WTC11 (cell line): ENCODE results near the gene ARHGAP15. TPM values are rescaled to one million over a fixed set of nuclear protein-coding genes. Genes with fewer than 3 reads are reported as not detected.

Experiments used
- ATAC-seq: fragments of 200-7000 bp; cut with Tn5 transposase; 2 replicates; pipeline ENCODE4 v1.10.0; 2021; ENCODE audit warnings: mild to moderate bottlenecking, moderate library complexity
- CTCF ChIA-PET: fragments of 300-600 bp; sonication (Branson Sonifier 250); formaldehyde crosslinking; loops from one replicate; lab custom pipeline; 2021; ENCODE audit warnings: antibody characterized with exemption; lab: Charles Lee
- POLR2A ChIA-PET: fragments of 350-600 bp; sonication (Branson Sonifier 250); formaldehyde crosslinking; loops from one replicate; lab custom pipeline; 2021; ENCODE audit warnings: antibody characterized with exemption; lab: Charles Lee
- DNase-seq: peaks from one replicate; pipeline ENCODE4 v3.0.0; 2021; ENCODE audit warnings: low spot score
- H3K27ac Mint-ChIP-seq: 2 replicates; pipeline ENCODE4 v1.8.0; 2021; ENCODE audit warnings: mixed read lengths
- H3K27me3 Mint-ChIP-seq: 2 replicates; pipeline ENCODE4 v1.8.0; 2021; ENCODE audit warnings: low read depth, mild to moderate bottlenecking, moderate library complexity, mixed read lengths
- H3K36me3 Mint-ChIP-seq: 2 replicates; pipeline ENCODE4 v1.8.0; 2021; ENCODE audit warnings: mixed read lengths
- H3K4me1 Mint-ChIP-seq: 2 replicates; pipeline ENCODE4 v1.8.0; 2022; ENCODE audit warnings: mixed read lengths
- H3K4me3 Mint-ChIP-seq: 2 replicates; pipeline ENCODE4 v1.8.0; 2021; ENCODE audit warnings: mild to moderate bottlenecking, moderate library complexity, mixed read lengths
- H3K9me3 Mint-ChIP-seq: 2 replicates; pipeline ENCODE4 v1.8.0; 2021; ENCODE audit warnings: mixed read lengths
- ATF2 ChIP-seq: sonication (generic); formaldehyde crosslinking; IDR thresholded peaks from 2 replicates; pipeline ENCODE4 v1.8.1; 2022; ENCODE audit warnings: low read depth, missing genetic modification reagents, borderline replicate concordance
- ATF3 ChIP-seq: sonication (generic); formaldehyde crosslinking; conservative IDR thresholded peaks from 2 replicates; pipeline ENCODE4 v1.8.1; 2022; ENCODE audit warnings: mild to moderate bottlenecking, missing genetic modification reagents
- CREB1 ChIP-seq: sonication (generic); formaldehyde crosslinking; IDR thresholded peaks from 2 replicates; pipeline ENCODE4 v1.8.0; 2023; ENCODE audit warnings: mild to moderate bottlenecking, missing genetic modification reagents
- E2F5 ChIP-seq: sonication (generic); formaldehyde crosslinking; IDR thresholded peaks from 2 replicates; pipeline ENCODE4 v1.8.1; 2022; ENCODE audit warnings: mild to moderate bottlenecking, moderate library complexity, missing genetic modification reagents
- ELF4 ChIP-seq: sonication (generic); formaldehyde crosslinking; IDR thresholded peaks from 2 replicates; pipeline ENCODE4 v1.8.1; 2022; ENCODE audit warnings: low read depth, mild to moderate bottlenecking, moderate library complexity, missing genetic modification reagents
- ETV6 ChIP-seq: sonication (generic); formaldehyde crosslinking; IDR thresholded peaks from 2 replicates; pipeline ENCODE4 v1.8.1; 2022; ENCODE audit warnings: mild to moderate bottlenecking, missing genetic modification reagents
- FOXJ3 ChIP-seq: sonication (generic); formaldehyde crosslinking; IDR thresholded peaks from 2 replicates; pipeline ENCODE4 v1.9.0; 2021; ENCODE audit warnings: missing genetic modification reagents, mild to moderate bottlenecking, borderline replicate concordance
- GABPB1 ChIP-seq: sonication (generic); formaldehyde crosslinking; IDR thresholded peaks from 2 replicates; pipeline ENCODE4 v1.8.1; 2023; ENCODE audit warnings: mild to moderate bottlenecking, missing genetic modification reagents
- GRHL2 ChIP-seq: fragments of 250-450 bp; sonication (Bioruptor Pico); IDR thresholded peaks from 2 replicates; pipeline ENCODE4 v1.8.0; 2022; ENCODE audit warnings: mild to moderate bottlenecking, moderate library complexity; ENCODE audit not compliant: insufficient replicate concordance, severe bottlenecking
- IRF2 ChIP-seq: sonication (generic); formaldehyde crosslinking; IDR thresholded peaks from 2 replicates; pipeline ENCODE4 v1.8.0; 2022; ENCODE audit warnings: low read depth, missing genetic modification reagents, borderline replicate concordance
- JUN ChIP-seq: sonication (generic); formaldehyde crosslinking; IDR thresholded peaks from 2 replicates; pipeline ENCODE4 v1.8.0; 2023; ENCODE audit warnings: mild to moderate bottlenecking, missing genetic modification reagents
- KAT7 ChIP-seq: sonication (generic); formaldehyde crosslinking; IDR thresholded peaks from 2 replicates; pipeline ENCODE4 v1.8.1; 2023; ENCODE audit warnings: missing genetic modification reagents, mild to moderate bottlenecking, borderline replicate concordance
- MYBL2 ChIP-seq: sonication (generic); formaldehyde crosslinking; IDR thresholded peaks from 2 replicates; pipeline ENCODE4 v1.8.1; 2023; ENCODE audit warnings: mild to moderate bottlenecking, moderate library complexity, missing genetic modification reagents
- NFE2L1 ChIP-seq: sonication (generic); formaldehyde crosslinking; IDR thresholded peaks from 2 replicates; pipeline ENCODE4 v1.8.1; 2023; ENCODE audit warnings: missing genetic modification reagents
- NR1H2 ChIP-seq: sonication (generic); formaldehyde crosslinking; IDR thresholded peaks from 2 replicates; pipeline ENCODE4 v1.9.0; 2021; ENCODE audit warnings: mild to moderate bottlenecking, moderate library complexity, missing genetic modification reagents
- PRRX2 ChIP-seq: fragments of 250-450 bp; sonication (Bioruptor Pico); IDR thresholded peaks from 2 replicates; pipeline ENCODE4 v1.8.0; 2021; ENCODE audit warnings: mild to moderate bottlenecking
- SMAD4 ChIP-seq: sonication (generic); formaldehyde crosslinking; IDR thresholded peaks from 2 replicates; pipeline ENCODE4 v1.8.0; 2022; ENCODE audit warnings: mild to moderate bottlenecking, missing genetic modification reagents
- SP1 ChIP-seq: sonication (generic); formaldehyde crosslinking; conservative IDR thresholded peaks from 2 replicates; pipeline ENCODE4 v1.8.1; 2022; ENCODE audit warnings: missing genetic modification reagents
- STAT6 ChIP-seq: sonication (generic); formaldehyde crosslinking; conservative IDR thresholded peaks from 2 replicates; pipeline ENCODE4 v1.8.1; 2023; ENCODE audit warnings: mild to moderate bottlenecking, low read depth, missing genetic modification reagents, moderate library complexity
- TCF7 ChIP-seq: sonication (generic); formaldehyde crosslinking; IDR thresholded peaks from 2 replicates; pipeline ENCODE4 v1.8.0; 2022; ENCODE audit warnings: mild to moderate bottlenecking, low read depth, missing genetic modification reagents, moderate library complexity
- TEAD4 ChIP-seq: sonication (generic); formaldehyde crosslinking; IDR thresholded peaks from 2 replicates; pipeline ENCODE4 v1.8.0; 2022; ENCODE audit warnings: mild to moderate bottlenecking, missing genetic modification reagents
- ZBTB21 ChIP-seq: sonication (generic); formaldehyde crosslinking; IDR thresholded peaks from 2 replicates; pipeline ENCODE4 v1.8.1; 2023; ENCODE audit warnings: mild to moderate bottlenecking, missing genetic modification reagents, borderline replicate concordance
- ZNF121 ChIP-seq: sonication (generic); formaldehyde crosslinking; IDR thresholded peaks from 2 replicates; pipeline ENCODE4 v1.8.0; 2023; ENCODE audit warnings: missing genetic modification reagents
- total RNA-seq: library from RNA; stranded (reverse); gene quantifications from 3 replicates; pipeline ENCODE4 v1.2.3, GENCODE V29; 2021
- TF ChIP-seq, protein P1 (sequence below): sonication (generic); formaldehyde crosslinking; IDR thresholded peaks from 2 replicates; pipeline ENCODE4 v1.8.1; 2022; ENCODE audit warnings: mild to moderate bottlenecking, missing genetic modification reagents, moderate library complexity, borderline replicate concordance
- TF ChIP-seq, protein P2 (sequence below): fragments of 250-450 bp; sonication (Bioruptor Pico); IDR thresholded peaks from 2 replicates; pipeline ENCODE4 v1.9.0; 2021; ENCODE audit warnings: moderate library complexity, mild to moderate bottlenecking, inconsistent platforms, borderline replicate concordance
- TF ChIP-seq, protein P3 (sequence below): sonication (generic); formaldehyde crosslinking; IDR thresholded peaks from 2 replicates; pipeline ENCODE4 v1.8.1; 2022; ENCODE audit warnings: missing genetic modification reagents, borderline replicate concordance

ARHGAP15 gene
- total RNA-seq, 1 experiment from 2014 or later, result 0.28 TPM

- ChIA-PET CTCF (no interaction called here), POLR2A (no interaction called here)
- Mint-ChIP-seq H3K4me3 (no peak overlapping the region), H3K27me3 (no peaks in the 10 kb centered on the region), H3K27ac (no peak overlapping the region), H3K9me3 (no peaks in the 10 kb centered on the region), H3K36me3 (no peaks in the 10 kb centered on the region), H3K4me1 (no peaks in the 10 kb centered on the region; the same call in 1 of the 2 replicates)
- TF ChIP-seq SP1 (CRISPR knock-in tag) (no peak), IRF2 (no peak), TEAD4 (no peak), NFE2L1 (no peak), CREB1 (no peak), ATF2 (CRISPR knock-in tag) (no peak), GABPB1 (no peak), ZNF121 (CRISPR knock-in tag) (no peak), TCF7 (CRISPR knock-in tag) (no peak), NR1H2 (CRISPR knock-in tag) (no peak), FOXJ3 (no peak), ELF4 (CRISPR knock-in tag) (no peak)
- TF ChIP-seq, protein P1, sequence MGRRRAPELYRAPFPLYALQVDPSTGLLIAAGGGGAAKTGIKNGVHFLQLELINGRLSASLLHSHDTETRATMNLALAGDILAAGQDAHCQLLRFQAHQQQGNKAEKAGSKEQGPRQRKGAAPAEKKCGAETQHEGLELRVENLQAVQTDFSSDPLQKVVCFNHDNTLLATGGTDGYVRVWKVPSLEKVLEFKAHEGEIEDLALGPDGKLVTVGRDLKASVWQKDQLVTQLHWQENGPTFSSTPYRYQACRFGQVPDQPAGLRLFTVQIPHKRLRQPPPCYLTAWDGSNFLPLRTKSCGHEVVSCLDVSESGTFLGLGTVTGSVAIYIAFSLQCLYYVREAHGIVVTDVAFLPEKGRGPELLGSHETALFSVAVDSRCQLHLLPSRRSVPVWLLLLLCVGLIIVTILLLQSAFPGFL (CRISPR knock-in tag), result no peak
- TF ChIP-seq, protein P2, sequence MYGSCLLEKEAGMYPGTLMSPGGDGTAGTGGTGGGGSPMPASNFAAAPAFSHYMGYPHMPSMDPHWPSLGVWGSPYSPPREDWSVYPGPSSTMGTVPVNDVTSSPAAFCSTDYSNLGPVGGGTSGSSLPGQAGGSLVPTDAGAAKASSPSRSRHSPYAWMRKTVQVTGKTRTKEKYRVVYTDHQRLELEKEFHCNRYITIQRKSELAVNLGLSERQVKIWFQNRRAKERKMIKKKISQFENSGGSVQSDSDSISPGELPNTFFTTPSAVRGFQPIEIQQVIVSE, result no peak
- ATAC-seq, result no peak
- DNase-seq, result no peak
Observed at GRCh38 chr2:143313861-143314260, 184.6 kb downstream of the ARHGAP15 start.

- Mint-ChIP-seq H3K4me3 (no peak overlapping the region), H3K27ac (no peak overlapping the region), H3K9me3 (no peaks in the 10 kb centered on the region), H3K36me3 (no peaks in the 10 kb centered on the region), H3K4me1 (no peaks in the 10 kb centered on the region)
- no peak for DNase-seq
- CTCF ChIA-PET, result interaction anchor here (1.2 kb wide), 1 partner anchor 38 kb away, joined by 4 read pairs; no protein-coding TSS in a partner anchor
- TF ChIP-seq ETV6 (no peak), STAT6 (no peak), ATF2 (CRISPR knock-in tag) (no peak), TEAD4 (no peak), ZBTB21 (CRISPR knock-in tag) (no peak), SP1 (CRISPR knock-in tag) (no peak), ATF3 (CRISPR knock-in tag) (no peak), E2F5 (no peak), NR1H2 (CRISPR knock-in tag) (no peak), MYBL2 (CRISPR knock-in tag) (no peak), CREB1 (no peak), KAT7 (CRISPR knock-in tag) (no peak), GRHL2 (no peak), JUN (no peak), SMAD4 (CRISPR knock-in tag) (no peak), PRRX2 (no peak)
- TF ChIP-seq, protein P3, sequence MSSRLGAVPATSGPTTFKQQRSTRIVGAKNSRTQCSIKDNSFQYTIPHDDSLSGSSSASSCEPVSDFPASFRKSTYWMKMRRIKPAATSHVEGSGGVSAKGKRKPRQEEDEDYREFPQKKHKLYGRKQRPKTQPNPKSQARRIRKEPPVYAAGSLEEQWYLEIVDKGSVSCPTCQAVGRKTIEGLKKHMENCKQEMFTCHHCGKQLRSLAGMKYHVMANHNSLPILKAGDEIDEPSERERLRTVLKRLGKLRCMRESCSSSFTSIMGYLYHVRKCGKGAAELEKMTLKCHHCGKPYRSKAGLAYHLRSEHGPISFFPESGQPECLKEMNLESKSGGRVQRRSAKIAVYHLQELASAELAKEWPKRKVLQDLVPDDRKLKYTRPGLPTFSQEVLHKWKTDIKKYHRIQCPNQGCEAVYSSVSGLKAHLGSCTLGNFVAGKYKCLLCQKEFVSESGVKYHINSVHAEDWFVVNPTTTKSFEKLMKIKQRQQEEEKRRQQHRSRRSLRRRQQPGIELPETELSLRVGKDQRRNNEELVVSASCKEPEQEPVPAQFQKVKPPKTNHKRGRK (CRISPR knock-in tag), result no peak
- TF ChIP-seq, all 79 proteins: peak for 0
- POLR2A ChIA-PET, result no interaction called here
- H3K27me3 Mint-ChIP-seq, result no peaks in the 10 kb centered on the region
- no peak for ATAC-seq
Observed at GRCh38 chr2:143321994-143322393, 192.8 kb downstream of the ARHGAP15 start.
